ENCODE measurements around the gene PPP4R3A.
"Not testable (repeated sequence)": the region's sequence is repeated elsewhere in the genome, so short reads cannot be mapped to it uniquely, and the experiment has no call there.

PPP4R3A gene

DNA sequence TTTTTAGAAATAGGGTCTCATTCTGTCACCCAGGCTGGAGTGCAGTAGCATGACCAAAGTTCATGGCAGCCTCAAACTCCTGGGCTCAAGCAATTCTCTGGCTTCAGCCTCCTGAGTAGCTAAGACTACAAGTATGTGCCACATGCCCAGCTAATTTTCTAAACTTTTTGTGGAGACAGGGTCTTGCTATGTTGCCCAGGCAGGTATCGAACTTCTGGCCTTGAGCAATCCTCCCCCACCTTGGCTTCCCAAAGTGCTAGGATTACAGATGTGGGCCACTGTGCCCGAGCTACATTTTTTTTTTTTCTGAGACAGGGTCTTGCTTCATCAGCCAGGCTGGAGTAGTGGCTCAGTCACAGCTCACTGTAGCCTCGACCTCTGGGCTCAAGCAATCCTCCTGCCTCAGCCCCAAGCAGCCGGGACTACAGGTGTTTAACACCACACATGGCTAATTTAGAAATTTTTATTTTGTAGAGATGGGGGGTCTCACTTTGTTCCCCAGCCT is 7.1 kb downstream of the PPP4R3A start:
- no peak for DNase-seq

GRCh38 chr14:91501951-91502930 is 7.9 kb downstream of the PPP4R3A start:
- DNase-seq = no peak

DNA sequence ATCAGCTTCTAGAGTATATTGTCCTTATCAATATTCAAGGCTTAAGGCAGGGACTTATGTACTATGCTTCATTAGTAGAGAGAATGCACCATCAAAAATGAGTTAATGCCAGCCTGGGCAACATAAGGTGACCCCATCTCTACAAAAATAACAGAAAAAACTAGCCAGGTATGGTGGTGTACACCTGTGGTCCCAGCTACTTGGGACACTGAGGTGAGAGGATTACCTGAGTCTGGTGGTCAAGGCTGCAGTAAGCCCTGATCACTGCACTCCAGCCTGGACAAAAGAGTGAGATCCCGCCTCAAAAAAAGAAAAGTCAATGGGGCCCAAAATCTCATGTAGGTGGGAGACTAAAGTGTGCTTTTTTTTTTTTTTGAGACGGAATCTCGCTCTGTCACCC is 8.8 kb downstream of the PPP4R3A start:
- no peak for DNase-seq

- DNase-seq = no peak
Observed at GRCh38 chr14:91496790-91497189, 13.3 kb downstream of the PPP4R3A start.

DNA sequence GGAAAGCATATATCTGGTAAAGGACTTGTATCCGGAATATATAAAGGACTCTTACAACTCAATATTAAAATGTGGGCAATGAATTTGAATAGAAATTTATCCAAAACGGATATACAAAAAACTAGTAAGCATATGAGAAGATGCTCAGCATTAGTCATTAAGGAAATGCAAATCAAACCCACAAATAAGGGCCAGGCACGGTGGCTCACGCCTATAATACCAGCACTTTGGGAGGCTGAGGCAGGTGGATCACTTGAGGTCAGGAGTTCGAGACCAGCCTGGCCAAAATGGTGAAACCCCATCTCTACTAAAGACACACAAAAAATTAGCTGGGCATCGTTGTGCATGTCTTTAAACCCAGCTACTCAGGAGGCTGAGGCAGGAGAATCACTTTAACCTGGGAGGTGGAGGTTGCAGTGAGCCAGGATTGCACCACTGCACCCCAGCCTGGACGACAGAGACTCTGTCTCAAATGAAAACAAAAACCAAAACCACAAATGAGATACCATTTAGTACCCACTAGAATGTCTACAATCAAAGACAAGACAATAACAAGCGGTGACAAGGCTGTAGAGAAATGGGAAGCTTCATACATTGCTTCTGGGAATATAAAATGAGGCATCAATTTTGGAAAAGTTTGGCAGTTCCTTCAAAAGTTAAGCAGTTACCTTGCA is 15.6 kb downstream of the PPP4R3A start:
- DNase-seq = not testable (repeated sequence)

GRCh38 chr14:91493169-91493568 is 16.9 kb downstream of the PPP4R3A start:
- no peak for DNase-seq

GRCh38 chr14:91484744-91485143 is 25.4 kb downstream of the PPP4R3A start:
- DNase-seq = no peak

GRCh38 chr14:91484186-91484585 is 25.9 kb downstream of the PPP4R3A start:
- no peak for DNase-seq

DNA sequence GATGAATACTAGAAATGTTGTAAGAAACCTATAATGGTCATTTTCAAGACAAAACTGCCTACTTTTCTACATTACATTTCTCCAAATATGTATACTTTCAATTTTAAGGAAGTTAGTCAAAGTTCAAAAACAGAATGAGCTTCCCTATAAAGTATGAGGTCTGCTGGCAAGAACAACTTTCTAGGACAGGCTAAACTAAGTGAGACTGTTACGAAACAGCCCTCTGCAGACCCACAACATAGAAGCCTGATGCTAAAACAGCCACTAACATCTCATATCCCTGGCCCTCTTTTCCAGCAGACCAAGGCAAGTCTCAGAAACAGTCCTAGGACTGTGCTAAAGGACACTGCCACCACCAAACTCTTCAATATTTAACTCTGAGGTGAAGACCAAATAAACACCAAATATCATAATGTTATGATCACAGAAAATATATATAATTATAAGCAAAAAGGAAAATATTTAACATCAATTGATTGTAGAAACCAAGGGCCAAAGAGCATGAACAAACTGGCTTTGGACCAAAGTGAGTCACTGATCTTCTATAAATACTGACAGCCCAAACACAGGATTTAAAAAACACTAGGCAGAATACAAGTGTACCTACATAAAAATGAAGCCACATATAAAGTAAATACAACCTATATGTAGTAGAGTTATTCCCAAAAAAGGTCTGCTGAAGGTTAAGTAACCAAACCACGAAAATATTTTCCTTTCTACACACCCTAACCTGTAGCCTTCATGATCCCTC is 27.7 kb downstream of the PPP4R3A start:
- DNase-seq = no peak

DNA sequence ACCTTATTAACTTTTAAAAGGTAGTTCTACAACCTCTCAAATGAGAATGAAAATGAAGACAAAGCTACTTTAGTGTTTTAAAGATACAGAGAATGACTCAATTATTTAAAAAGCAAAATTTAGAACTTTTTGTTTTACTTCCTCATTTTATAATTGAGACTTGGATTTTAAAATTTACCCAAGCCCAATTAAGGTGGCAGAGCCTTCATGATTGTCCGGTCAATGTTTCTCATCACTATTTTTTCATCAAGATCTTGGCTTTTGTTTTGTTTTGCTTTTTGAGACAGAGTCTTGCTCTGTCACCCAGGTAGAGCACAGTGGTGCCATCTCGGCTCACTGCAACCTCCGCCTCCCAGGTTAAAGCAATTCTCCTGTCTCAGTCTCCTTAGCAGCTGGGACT is 32.7 kb downstream of the PPP4R3A start:
- no peak for DNase-seq

DNA sequence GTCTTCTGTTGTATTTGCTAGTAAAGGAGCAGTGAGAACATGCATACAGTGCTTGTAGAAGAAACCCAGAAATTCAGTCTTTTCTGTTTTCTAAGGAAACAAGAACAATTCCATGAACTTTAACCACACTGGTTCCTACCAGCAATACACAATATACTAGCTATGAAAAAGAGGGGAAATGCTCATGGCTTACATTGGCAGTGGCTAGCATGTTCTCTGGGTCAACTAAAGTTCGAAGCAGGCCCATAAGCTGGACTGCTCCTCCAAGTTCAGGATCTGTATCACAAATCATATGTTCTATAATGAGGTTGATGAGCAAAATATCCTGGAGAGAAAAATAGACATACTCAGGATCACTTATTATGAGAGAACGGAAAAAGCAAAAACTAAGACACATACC is 37.1 kb downstream of the PPP4R3A start:
- DNase-seq = no peak

DNA sequence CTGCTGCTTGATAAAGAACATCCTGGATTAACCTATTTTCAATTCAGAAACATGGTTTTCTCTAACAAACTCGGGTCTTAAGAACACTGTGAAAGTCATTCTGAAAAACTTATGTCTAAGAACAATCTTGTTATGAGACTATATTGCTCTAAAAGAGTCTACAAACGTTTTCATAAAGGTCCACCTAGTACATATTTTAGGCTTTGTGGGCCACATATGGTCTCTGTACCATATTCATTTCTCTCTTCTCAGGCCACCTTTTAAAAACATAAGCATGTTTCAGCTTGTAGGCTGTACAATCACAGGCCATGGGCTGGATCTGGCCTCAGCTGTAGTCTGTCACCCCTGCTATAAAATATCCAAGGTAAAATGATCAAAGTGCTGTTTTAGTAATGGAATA is 39.9 kb downstream of the PPP4R3A start:
- no peak for DNase-seq

DNA sequence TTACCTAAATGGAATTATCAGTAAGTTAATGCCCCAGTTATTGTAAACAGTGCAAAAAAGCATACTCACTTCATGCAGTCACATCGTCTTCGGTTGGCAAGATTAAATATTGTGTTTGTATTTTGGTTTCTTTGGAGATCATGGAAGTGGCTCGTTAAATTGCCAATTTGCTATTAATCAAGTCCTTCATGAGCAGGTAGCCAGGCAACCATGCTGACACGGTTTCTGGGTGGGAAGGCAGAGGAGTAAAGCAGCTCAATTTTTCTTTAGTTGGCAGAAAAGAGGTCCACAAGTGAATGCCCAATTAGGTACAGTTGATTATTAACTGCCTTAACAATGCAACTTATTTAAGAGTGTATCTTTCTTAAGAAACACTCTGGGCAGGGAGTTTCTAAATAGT is 43.9 kb downstream of the PPP4R3A start:
- no peak for DNase-seq

DNA sequence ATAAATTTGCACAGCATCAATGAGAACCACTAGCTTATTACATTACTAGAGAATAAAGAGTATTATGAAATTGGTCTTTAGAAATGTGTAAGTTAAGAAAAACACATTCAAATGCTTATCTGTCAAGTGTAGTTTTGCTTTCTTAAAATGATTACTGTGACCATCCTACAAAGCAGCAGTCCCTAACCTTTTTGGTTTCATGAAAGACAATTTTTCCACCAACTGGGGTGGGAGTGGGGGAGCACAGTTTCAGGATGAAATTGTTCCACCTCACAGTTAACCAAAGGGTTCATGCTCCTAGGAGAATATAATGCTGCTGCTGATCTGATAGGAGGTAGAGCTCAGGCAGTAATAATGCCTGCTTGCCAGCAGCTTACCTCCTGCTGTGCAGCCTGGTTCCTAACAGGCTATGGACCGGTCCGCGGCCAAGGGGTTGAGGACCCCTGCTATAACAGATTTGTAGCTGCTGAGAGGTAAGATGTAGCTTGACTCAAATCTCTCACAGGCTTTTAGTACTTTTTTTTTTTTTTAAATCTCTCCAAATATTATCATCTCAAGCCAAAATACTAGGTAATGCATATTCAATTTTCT is 45.4 kb downstream of the PPP4R3A start:
- DNase-seq = no peak

DNA sequence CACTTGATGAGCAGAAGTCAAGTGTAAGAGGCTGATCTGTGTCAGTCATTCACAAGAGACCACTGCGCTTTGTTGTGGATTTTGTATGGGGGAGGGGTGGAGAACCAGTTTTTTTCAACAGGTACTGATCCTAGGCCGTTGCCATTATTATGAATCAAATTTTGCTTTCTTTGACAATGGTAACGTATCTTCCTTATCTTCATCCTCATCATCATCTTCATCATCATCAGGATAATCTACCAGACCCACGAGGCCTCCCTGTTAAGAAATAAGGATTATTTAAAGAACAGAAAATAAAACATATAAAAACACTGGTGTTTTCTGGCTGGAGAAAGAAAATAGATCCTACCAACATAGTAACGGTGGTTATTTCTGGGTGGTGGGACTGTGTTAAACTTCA is 51.5 kb downstream of the PPP4R3A start:
- no peak for DNase-seq

DNA sequence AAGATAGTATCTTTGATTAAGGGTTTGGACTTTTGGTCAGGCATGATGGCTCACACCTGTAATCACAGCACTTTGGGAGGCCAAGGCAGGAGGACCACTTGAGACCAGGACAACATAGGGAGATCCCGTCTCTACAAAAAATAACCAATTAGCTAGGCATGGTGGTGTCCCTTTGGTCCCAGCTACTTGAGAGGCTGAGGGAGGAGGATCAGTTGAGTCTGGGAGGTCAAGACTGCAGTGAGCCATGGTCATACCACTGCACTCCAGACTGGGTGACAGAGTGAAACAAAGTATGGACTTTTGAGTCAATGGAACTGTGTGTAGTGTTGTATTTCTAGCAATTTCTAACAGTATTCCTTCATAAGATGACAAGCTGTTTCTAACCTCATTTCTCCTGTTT is 53.8 kb downstream of the PPP4R3A start:
- DNase-seq = no peak

DNA sequence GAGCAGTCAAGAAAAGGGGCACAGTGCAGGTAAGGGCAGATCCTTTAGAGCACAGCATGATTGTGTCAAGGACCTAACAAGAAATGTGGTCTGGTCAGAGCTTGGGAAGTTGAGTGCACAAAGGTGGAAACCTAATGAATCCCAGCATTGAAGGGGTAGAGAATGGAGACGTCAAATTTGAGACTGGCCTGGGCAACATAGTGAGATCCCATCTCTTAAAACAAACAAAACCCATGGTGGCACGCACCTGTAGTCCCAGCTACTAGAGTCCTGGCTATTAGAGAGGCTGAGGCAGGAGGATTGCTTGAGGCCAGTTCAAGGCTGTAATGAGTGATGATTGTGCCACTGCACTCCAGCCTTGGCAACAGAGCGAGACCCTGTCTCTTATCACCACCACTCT is 55.5 kb downstream of the PPP4R3A start:
- no peak for DNase-seq

DNA sequence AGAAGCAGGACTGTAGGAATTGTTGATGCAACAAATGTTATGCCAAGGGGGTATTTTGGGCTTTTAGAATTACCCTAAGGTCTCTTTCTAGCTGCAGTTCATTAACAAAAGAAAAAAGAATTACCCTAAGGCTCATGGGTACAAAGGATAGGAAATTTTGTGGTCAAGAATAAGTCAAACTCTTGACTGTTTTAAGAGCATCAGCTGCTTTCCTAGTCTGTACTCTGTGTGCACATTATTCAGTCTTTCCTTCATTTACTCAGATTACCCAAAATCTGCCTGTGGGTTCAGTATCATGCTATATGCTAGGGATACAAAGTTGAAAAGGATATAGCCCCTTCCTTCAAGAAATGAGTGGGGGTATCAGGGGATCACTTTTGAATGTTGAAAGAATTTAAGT is 56.0 kb downstream of the PPP4R3A start:
- no peak for DNase-seq

- no peak for DNase-seq
Observed at GRCh38 chr14:91453744-91454143, 56.4 kb downstream of the PPP4R3A start.

- no peak for DNase-seq
Observed at GRCh38 chr14:91444335-91445020, 65.6 kb downstream of the PPP4R3A start.

- DNase-seq = no peak
Observed at GRCh38 chr14:91439345-91439744, 70.8 kb downstream of the PPP4R3A start.

DNA sequence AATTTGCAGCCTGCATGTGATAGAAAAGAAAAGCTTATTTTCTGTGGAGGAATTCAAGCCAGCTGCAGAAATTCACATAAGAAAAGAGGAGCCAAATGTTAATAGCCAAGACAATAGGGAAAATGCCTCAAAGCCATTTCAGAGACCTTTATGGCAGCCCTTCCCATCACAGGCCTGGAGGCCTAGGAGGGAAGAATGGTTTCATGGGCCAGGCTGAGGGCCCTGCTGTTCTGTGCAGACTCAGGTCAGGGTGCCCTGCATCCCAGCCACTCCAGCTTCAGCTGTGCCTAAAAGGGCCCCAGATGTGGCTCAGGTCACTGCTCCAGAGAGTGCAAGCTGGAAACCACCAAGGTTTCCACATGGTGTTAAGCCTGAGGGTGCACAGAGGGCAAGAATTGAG is 71.3 kb downstream of the PPP4R3A start:
- no peak for DNase-seq
